Transverse colon (tissue), 3 donors: ENCODE results near the gene ANP32B.

ENCODE experiments used
- CTCF ChIP-seq, 5 experiments: fragments of 200-600 bp in 3 of 5; fragments of 450-650 bp in 2 of 5; sonication (generic) in 3 of 5; IDR thresholded peaks; 1 replicate in 2 of 5; 2 replicates in 3 of 5; pipeline ENCODE4 v1.5.1; 2016 to 2017; ENCODE audit warnings: antibody characterized with exemption in 5 of 5, inconsistent platforms in 3 of 5, mild to moderate bottlenecking in 2 of 5, moderate library complexity in 1 of 5
- EP300 ChIP-seq: sonication (generic); formaldehyde crosslinking; IDR thresholded peaks from one replicate; pipeline ENCODE4 v1.6.1; 2017; ENCODE audit warnings: antibody characterized with exemption, low read depth

DNA sequence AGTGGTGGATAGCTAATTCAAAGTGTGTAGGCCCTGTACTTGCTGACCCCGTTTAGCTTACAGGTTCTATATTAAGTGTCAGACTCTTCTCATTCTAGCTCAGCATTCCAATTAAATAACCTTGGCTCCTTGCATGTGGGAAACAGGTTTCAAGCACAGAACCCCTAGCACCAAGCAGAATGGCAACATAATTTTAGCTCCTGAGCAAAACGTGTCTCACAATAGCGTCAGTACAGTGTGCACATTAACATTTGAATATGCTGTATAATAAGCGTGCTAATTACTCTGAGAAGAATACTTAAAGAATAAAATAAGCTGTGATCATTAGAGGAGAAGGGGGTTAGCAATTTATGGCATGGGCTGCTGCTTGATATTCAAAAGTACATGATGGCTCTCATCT lies 21.0 kb upstream of the ANP32B start:
- TF ChIP-seq CTCF (IDR thresholded peaks at IDR 0.05) (no peak), EP300 (no peak)
